Tibial artery (tissue), 4 donors: Measurements from ENCODE around the gene NIPAL3.

ENCODE experiments used
- DNase-seq, 2 donors: peaks; one replicate each; pipeline ENCODE4 v3.0.0-alpha.2; 2019
- H3K27ac ChIP-seq, 2 donors: fragments of 200-600 bp; sonication (generic) in 1 of 2; 1 replicate in 1 of 2; 2 replicates in 1 of 2; pipeline ENCODE4 v1.5.1; 2018 to 2019; ENCODE audit warnings: mild to moderate bottlenecking in 1 of 2
- H3K27me3 ChIP-seq, 2 donors: fragments of 200-600 bp; sonication (generic) in 1 of 2; one replicate each; pipeline versions ENCODE4 v1.5.1 to v1.6.0; 2016 to 2019
- H3K36me3 ChIP-seq, 3 donors: fragments of 200-600 bp; sonication (generic) in 2 of 3; one replicate each; pipeline ENCODE4 v1.5.1; 2016 to 2019; ENCODE audit warnings: mild to moderate bottlenecking in 2 of 3
- H3K4me1 ChIP-seq, 4 donors: fragments of 200-600 bp; sonication (generic) in 2 of 4; 1 replicate in 3 of 4; 2 replicates in 1 of 4; pipeline ENCODE4 v1.5.1; 2016 to 2019
- H3K4me3 ChIP-seq, 2 donors: fragments of 200-600 bp; sonication (generic) in 1 of 2; 1 replicate in 1 of 2; 2 replicates in 1 of 2; pipeline ENCODE4 v1.5.1; 2018 to 2019; ENCODE audit warnings: mild to moderate bottlenecking in 2 of 2
- H3K9me3 ChIP-seq, 3 donors: fragments of 200-600 bp; sonication (generic) in 1 of 3; one replicate each; pipeline ENCODE4 v1.5.1; 2016 to 2019
- intact Hi-C: fragments of 100-400 bp; cut with DNase I; formaldehyde crosslinking; loops from one replicate; pipeline ENCODE4 v1.15.0; 2023; ENCODE audit warnings: low total_unique reads
- TF ChIP-seq, protein P1 (sequence below), 2 experiments: fragments of 200-600 bp in 1 of 2; fragments of 450-650 bp in 1 of 2; IDR thresholded peaks; one replicate each; pipeline ENCODE4 v1.5.1; 2017 to 2019; ENCODE audit warnings: antibody characterized with exemption in 2 of 2, mild to moderate bottlenecking in 1 of 2, moderate library complexity in 1 of 2

NIPAL3 gene

DNA sequence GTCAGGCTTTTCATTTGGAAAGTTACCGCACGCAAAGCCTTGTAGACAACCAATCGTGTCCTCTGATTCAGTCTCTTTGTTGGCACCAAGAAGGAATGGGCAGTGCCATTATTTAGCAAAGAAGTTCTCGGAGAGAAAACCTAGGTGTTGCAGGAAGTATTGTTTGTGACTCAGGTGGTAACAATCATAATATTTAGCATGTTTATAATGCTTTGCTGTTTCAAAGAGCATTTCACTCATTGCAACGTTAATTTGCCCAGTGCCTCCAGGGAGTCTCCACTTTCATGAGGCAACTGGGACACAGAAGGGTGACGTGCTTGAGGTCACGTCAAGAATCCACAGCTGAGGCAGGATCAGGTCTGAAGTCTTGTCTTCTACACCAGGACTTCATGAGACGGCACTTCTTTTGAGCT, 33.4 kb upstream of the NIPAL3 start:
- Histone ChIP-seq H3K9me3 (no peaks in the 10 kb centered on the region), H3K4me3 (no peak overlapping the region), H3K27me3 (peaks cover 0 to under 1% of the 10 kb centered on the region in 2 donors), H3K4me1 (no peaks in the 10 kb centered on the region), H3K36me3 (peaks cover 0 to 7% (median 0%) of the 10 kb centered on the region in 3 donors), H3K27ac (no peak overlapping the region)
- TF ChIP-seq, protein P1, sequence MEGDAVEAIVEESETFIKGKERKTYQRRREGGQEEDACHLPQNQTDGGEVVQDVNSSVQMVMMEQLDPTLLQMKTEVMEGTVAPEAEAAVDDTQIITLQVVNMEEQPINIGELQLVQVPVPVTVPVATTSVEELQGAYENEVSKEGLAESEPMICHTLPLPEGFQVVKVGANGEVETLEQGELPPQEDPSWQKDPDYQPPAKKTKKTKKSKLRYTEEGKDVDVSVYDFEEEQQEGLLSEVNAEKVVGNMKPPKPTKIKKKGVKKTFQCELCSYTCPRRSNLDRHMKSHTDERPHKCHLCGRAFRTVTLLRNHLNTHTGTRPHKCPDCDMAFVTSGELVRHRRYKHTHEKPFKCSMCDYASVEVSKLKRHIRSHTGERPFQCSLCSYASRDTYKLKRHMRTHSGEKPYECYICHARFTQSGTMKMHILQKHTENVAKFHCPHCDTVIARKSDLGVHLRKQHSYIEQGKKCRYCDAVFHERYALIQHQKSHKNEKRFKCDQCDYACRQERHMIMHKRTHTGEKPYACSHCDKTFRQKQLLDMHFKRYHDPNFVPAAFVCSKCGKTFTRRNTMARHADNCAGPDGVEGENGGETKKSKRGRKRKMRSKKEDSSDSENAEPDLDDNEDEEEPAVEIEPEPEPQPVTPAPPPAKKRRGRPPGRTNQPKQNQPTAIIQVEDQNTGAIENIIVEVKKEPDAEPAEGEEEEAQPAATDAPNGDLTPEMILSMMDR (IDR thresholded peaks at IDR 0.05) = no peak
- intact Hi-C loops = no loop called here
- no peak for DNase-seq

DNA sequence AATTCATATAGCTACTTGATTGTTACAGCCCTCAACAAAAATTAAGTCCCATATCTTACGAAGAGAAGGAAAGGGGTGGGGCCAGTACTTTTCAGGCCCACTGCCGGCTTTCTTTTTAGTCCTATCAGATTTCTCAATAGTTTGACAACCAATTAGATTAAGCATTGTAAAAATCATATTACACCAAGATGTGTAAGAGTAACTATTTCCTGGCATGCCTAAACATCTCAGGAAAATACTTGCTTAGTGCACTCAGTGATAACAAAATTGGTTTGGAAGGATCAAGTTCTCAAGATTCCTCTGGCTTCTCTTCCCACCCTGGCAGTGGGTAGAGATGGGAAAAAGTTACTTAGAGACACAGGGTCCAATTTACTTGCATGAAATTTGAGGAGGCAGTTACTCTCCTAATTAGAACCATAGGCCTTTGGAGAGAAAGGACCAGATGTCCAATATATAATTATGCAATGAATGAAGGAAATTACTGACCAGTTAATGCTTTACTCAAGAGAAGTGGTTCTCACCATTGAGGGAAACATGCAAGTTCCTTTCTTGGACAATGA, 32.1 kb upstream of the NIPAL3 start:
- DNase-seq = no peak
- Histone ChIP-seq H3K27ac (no peak overlapping the region), H3K27me3 (peaks cover 0 to 5% of the 10 kb centered on the region in 2 donors), H3K4me3 (no peak overlapping the region), H3K4me1 (no peaks in the 10 kb centered on the region), H3K36me3 (peaks cover 0 to 7% (median 0%) of the 10 kb centered on the region in 3 donors), H3K9me3 (no peaks in the 10 kb centered on the region)
- TF ChIP-seq, protein P1 (IDR thresholded peaks at IDR 0.05) = no peak
- intact Hi-C loops = no loop called here

DNA sequence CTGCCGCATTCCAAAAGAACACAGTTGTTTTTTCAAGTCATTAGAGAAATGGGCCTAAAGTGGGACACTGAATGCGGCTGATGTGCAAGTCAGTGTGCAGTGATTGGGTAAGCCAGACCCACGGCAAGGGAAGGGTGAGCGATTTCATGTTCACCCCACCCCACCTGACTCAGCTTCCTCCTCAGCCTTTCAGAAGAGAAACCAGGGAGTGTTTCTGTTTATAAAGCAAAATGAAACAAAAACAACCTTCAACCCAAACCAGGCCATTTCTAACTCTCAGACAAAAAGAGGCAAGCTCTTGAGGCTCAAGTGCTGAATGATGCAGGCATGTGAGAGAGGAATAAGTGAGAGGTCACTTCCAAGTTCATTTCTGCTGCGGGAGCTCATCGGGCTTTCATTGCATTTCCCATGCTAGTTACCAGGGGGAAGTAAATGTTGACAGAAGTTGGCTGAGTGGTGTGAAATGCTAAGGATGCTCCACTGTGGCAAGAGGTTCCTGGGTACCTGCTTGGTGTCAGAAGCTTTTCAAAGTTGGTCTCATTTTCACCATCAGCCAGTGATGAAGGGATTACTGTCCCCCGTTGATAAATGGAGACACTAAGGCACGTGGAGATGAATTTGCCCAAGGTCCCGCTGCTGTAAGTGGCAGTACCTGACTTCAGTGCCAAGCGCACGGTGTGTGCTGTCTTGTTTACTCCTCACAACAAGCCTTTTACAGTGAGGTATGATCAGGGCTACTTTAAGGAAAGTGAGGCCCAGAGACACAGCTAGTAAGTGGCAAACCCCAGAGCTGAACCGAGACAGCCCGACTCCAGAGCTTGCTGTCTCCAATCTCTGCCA, 31.1 kb upstream of the NIPAL3 start:
- Histone ChIP-seq H3K4me1 (no peaks in the 10 kb centered on the region), H3K9me3 (no peaks in the 10 kb centered on the region), H3K27me3 (peaks cover 0 to 5% of the 10 kb centered on the region in 2 donors), H3K4me3 (no peak overlapping the region), H3K36me3 (no peaks in the 10 kb centered on the region), H3K27ac (no peak overlapping the region)
- TF ChIP-seq, protein P1 (IDR thresholded peaks at IDR 0.05) = no peak
- intact Hi-C loops = no loop called here
- no peak for DNase-seq

DNA sequence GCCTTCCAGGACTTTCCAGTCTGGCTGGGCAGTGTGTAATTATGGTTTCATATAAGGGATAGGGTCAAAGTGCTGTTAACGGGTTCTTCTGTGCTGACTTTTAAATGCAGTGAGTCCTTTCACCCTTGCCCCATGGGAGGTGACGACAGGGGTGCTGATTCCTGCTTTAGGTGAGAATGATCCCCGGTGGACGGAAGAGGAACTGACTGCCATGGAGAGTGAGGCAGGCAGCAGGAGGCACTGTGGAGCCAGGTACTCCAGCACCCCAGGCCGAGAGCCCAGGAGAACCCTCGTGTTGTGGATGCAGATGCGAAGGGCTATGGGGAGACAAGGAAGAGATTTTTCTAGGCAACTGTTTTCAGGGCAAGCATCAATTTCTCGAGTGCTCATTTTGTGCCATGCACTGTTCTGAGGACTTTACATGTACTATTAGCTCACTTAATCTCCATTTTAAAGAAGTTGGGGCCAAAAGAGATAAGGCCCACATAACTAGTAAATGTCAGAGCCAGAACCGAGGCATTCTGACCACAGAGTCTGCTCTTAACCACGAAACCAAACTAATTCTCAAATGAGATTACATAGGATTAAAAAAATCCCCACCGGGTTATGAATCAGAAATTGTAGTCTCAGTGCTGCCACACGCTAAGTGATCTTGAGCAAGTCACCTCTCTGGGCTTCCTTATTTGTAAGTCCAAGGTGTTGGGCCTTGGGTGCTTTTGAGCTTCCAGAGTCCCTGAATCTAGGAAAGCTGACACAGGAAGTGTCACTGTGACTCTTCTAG, 30.3 kb upstream of the NIPAL3 start:
- TF ChIP-seq, protein P1 (IDR thresholded peaks at IDR 0.05) = no peak
- H3K27ac ChIP-seq = no peak overlapping the region
- no peaks in the 10 kb centered on the region for H3K9me3 ChIP-seq
- H3K4me3 ChIP-seq = no peak overlapping the region
- no peak for DNase-seq
- intact Hi-C loops = no loop called here
- no peaks in the 10 kb centered on the region for H3K4me1 ChIP-seq
- no peaks in the 10 kb centered on the region for H3K36me3 ChIP-seq
- peaks cover 0 to 5% of the 10 kb centered on the region in 2 donors for H3K27me3 ChIP-seq

DNA sequence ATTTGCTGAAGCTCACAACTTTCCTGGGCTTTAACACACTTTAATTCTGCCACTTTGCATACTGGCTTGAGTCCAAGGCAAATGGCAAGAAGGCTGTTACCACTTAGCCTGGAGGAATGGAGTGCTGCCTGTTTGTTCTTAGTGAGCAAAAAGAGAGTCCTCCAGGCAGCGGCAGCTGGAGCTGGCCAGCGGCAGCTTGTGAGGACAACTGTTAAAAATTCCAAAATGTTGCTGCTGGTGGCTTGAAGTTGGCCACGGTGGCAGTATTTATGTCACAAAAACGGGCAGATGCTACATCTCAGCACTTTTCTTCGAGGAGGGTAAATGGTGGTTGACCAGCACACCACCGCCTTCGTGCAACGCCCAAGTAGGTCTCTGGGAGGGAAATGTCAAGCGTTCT, 29.4 kb upstream of the NIPAL3 start:
- intact Hi-C loops = no loop called here
- Histone ChIP-seq H3K27me3 (peaks cover 0 to 5% of the 10 kb centered on the region in 2 donors), H3K9me3 (no peaks in the 10 kb centered on the region), H3K4me1 (no peaks in the 10 kb centered on the region), H3K27ac (no peak overlapping the region), H3K36me3 (no peaks in the 10 kb centered on the region), H3K4me3 (no peak overlapping the region)
- DNase-seq = no peak
- TF ChIP-seq, protein P1 (IDR thresholded peaks at IDR 0.05) = no peak
